HG02973 (cell line): ENCODE measurements around the gene SEMA6D.
"Not testable (repeated sequence)": the region's sequence is repeated elsewhere in the genome, so short reads cannot be mapped to it uniquely, and the experiment has no call there.

Experiments
- ATAC-seq: cut with Tn5 transposase; IDR thresholded peaks from one replicate; pipeline ENCODE4 v1.9.1; 2021; ENCODE audit warnings: moderate library complexity; ENCODE audit not compliant: unreplicated experiment

Gene SEMA6D

GRCh38 chr15:47718497-47719437 is 1.5 kb downstream of the SEMA6D start:
- ATAC-seq: no peak

GRCh38 chr15:47719730-47720129 is 2.4 kb downstream of the SEMA6D start:
- ATAC-seq: no peak

- no peak for ATAC-seq
Observed at GRCh38 chr15:47720555-47720954, 3.2 kb downstream of the SEMA6D start.

- no peak for ATAC-seq
Observed at GRCh38 chr15:47721676-47722075, 4.4 kb downstream of the SEMA6D start.

- ATAC-seq: no peak
Observed at GRCh38 chr15:47724346-47724745, 7.0 kb downstream of the SEMA6D start.

GRCh38 chr15:47725051-47725450 is 7.7 kb downstream of the SEMA6D start:
- ATAC-seq: no peak

GRCh38 chr15:47725906-47726305 is 8.6 kb downstream of the SEMA6D start:
- no peak for ATAC-seq

GRCh38 chr15:47726399-47726823 is 9.1 kb downstream of the SEMA6D start:
- no peak for ATAC-seq

- ATAC-seq: no peak
Observed at GRCh38 chr15:47727137-47727536, 9.8 kb downstream of the SEMA6D start.

GRCh38 chr15:47727676-47728075 is 10.4 kb downstream of the SEMA6D start:
- no peak for ATAC-seq

- no peak for ATAC-seq
Observed at GRCh38 chr15:47728426-47728825, 11.1 kb downstream of the SEMA6D start.

- no peak for ATAC-seq
Observed at GRCh38 chr15:47728886-47729285, 11.6 kb downstream of the SEMA6D start.

- ATAC-seq: no peak
Observed at GRCh38 chr15:47731230-47731629, 13.9 kb downstream of the SEMA6D start.

GRCh38 chr15:47732248-47732647 is 14.9 kb downstream of the SEMA6D start:
- no peak for ATAC-seq

- ATAC-seq: no peak
Observed at GRCh38 chr15:47733085-47733484, 15.8 kb downstream of the SEMA6D start.

GRCh38 chr15:47736143-47736786 is 19.0 kb downstream of the SEMA6D start:
- no peak for ATAC-seq

- ATAC-seq: no peak
Observed at GRCh38 chr15:47737477-47737876, 20.2 kb downstream of the SEMA6D start.

- not testable (repeated sequence) for ATAC-seq
Observed at GRCh38 chr15:47738144-47738825, 21.0 kb downstream of the SEMA6D start.

- no peak for ATAC-seq
Observed at GRCh38 chr15:47741082-47741481, 23.8 kb downstream of the SEMA6D start.

- ATAC-seq: no peak
Observed at GRCh38 chr15:47741907-47742306, 24.6 kb downstream of the SEMA6D start.

GRCh38 chr15:47742334-47742733 is 25.0 kb downstream of the SEMA6D start:
- no peak for ATAC-seq

GRCh38 chr15:47742742-47743141 is 25.4 kb downstream of the SEMA6D start:
- ATAC-seq: no peak
